ENCODE data around the gene CREB5.

DNA sequence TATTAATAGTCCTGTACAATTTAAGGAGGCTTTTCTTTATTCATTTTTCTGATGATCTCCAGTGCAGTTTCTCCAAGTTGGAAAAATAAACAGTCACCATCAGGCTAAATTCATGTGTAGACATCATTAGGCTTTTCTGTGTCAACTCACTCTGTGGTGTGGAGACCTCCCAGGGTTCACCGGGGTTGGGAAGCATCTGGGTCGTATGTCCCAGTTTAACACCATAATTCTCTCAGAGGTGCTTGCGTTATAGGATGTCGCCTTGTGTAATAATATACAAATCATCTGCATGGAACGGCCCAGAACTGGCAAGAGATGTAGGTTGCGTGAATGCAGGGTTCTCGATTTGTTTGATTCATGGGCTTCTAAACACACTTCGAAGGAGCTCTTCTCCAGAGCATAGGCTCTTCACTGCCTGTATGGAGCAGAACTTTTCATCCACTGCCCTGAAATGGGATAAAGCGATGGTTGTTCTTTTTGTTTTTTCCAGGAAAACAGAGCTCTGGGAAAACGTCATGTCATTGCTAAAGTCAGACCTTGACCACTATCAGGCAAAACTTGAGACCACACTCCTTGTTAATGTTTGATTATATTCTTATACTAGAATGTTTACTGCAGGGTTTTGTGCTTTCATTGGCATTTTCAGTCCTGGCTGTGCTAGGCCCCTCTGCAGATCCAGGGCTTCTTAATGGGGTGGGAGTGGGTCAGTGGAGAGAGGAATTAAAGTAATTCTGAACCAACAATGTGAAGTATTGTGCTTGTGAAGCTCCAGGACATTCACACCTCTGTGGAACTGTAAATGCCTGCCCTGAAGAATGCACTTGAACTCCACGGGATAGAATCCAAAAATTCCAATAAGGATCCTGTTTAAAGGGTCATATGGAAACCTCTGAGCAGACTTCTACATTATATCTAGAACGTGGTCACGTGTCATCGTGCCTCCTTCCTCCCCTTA, 373.0 kb downstream of the CREB5 start:
- TF ChIP-seq, protein P1, sequence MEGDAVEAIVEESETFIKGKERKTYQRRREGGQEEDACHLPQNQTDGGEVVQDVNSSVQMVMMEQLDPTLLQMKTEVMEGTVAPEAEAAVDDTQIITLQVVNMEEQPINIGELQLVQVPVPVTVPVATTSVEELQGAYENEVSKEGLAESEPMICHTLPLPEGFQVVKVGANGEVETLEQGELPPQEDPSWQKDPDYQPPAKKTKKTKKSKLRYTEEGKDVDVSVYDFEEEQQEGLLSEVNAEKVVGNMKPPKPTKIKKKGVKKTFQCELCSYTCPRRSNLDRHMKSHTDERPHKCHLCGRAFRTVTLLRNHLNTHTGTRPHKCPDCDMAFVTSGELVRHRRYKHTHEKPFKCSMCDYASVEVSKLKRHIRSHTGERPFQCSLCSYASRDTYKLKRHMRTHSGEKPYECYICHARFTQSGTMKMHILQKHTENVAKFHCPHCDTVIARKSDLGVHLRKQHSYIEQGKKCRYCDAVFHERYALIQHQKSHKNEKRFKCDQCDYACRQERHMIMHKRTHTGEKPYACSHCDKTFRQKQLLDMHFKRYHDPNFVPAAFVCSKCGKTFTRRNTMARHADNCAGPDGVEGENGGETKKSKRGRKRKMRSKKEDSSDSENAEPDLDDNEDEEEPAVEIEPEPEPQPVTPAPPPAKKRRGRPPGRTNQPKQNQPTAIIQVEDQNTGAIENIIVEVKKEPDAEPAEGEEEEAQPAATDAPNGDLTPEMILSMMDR (IDR thresholded peaks at IDR 0.05) = no peak
- no peak for TF ChIP-seq POLR2A (IDR thresholded peaks at IDR 0.05)

Data from ovary (tissue), 3 donors.